ENCODE data around the gene CCDC174.
A peak's percentile ranks its signal among the peaks of the same experiment; 100 is the strongest.
"Not testable (repeated sequence)": the region's sequence is repeated elsewhere in the genome, so short reads cannot be mapped to it uniquely, and the experiment has no call there.

CCDC174 gene

DNA sequence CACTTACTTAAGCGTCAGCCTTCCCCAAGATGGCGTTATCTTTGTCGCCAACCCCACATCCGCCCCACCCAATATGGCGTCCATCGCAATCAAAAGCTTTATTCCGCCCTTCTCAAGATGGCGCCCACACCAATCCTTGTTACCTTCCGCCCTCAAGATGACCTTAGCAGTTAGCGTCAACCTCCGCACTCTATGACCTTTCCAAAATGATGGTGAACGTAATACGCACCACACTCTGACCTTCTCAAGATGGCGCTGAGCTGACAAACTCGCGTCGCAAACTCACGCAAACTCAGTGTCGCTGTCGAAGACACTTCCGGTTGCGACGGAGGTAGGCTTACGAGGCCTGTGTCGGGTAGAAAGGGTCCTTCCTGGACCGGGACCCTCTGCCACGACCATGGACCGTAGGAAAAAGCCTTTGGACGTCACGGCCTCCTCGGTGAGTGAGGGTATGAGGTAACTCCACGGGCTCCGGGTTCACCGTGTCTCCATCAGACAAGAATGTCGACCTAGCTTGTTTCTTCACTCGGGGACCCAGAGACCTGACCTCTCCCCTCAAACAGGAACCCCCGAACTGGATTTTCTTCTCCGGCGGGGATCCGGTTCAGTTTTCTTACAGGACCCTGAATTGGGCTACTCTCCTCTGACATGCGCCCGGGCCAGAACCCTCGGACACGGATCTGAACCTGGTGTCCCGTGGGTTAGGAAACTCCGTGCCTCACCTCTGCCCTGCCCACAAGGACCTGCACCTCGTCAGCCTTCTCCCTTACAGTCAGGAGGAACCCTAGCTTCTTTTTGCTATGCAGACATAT, at the start of gene CCDC174:
TSS of gene CCDC174 (plus strand) at position 323 of the 812 bp plus-strand sequence. CDS start at position 398, 75 bp downstream.
- Mint-ChIP-seq H3K4me1 (ENCODE audit: low read depth) (peaks cover 44% of the 10 kb centered on the region), H3K4me3 (peak within 1 kb of the TSS; percentile 93), H3K27ac (peak within 1 kb of the TSS; percentile 98), H3K36me3 (ENCODE audit: low read depth) (peaks cover 23% of the 10 kb centered on the region), H3K9me3 (no peaks in the 10 kb centered on the region), H3K27me3 (no peaks in the 10 kb centered on the region)

DNA sequence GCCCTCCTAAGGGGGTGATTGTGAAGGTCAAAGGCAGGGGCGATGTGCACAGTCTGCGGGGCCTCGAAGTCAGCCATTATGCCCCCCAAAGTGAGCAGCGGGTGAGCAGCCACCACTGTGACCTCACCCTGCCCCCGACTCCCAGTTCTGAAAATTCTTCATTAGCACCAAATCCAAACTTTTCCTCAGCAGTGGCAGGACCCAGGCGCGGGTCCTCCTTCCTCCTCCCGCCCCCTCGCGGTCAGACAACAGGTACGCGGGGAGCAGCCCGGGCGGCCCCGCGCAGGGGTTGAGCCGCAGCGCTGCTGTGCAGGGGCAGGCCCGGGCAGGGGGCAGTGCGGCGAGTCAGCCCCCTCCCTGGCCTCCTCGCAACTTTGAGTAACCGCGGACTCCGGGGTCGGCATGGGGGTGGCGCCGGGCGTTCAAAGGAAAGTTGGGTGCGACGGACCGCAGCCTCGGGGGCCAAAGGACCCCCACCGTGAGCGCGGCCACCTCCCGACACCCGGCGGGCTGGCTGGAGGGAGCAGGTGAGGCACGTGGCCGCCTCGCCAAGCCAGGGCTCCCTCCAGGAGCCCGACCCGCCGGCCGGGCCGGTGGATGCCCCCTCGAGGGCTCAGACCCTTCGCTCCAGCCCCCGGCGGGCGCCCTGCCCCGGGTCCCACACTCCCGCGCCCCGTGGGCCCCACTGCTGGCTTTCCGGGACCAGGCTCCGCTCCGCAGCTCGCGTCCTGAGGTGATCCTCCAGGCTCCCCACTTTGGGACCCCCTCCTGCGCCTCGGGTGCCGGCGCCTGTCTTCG, 49.4 kb upstream of the CCDC174 start:
- Mint-ChIP-seq H3K4me3 (no peak overlapping the region), H3K36me3 (ENCODE audit: low read depth) (peaks cover 5% of the 10 kb centered on the region), H3K27me3 (peaks cover 74% of the 10 kb centered on the region), H3K4me1 (ENCODE audit: low read depth) (peaks cover 10% of the 10 kb centered on the region), H3K9me3 (peaks cover 15% of the 10 kb centered on the region), H3K27ac (no peak overlapping the region)

DNA sequence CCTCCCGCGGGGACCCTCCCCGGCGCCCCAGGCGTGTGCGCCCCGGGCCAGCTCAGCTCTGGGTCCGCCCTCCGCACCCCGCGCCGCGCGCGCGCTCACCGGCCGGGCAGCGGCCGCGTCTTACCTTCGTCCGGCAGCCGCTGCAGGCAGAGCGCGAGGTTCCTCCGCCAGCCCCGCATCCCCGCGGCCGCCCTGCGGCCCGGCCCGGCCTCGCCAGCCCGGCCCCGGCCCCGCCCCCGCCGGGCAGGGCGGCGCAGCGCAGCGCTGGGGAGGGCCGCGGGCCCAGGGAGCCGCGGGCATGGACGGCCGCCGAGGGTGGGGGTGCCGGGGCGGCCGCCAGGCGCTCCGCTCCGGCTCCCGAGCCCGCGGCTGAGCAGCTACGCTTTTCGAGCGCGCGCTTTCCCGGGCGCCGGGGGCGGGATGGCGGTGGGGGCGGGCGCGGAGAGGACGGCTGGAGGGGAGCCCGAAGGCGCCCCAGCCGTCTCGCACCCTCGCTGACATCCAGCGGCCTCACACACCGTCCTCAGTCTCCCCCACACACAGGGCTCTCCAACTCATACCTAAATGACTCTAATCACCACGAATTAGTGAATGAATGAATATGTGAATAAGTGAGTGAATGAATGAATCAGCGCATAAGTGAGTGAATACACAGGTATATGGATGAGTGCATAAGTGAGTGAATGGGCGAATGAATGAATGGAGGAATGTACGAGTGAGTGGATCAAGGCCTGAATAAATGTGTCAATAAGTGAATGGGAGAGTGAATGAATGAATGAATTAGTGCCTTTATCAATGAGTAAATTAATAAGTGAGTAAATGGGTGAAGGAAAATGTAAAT, 48.5 kb upstream of the CCDC174 start:
- H3K27me3 Mint-ChIP-seq, result peaks cover 69% of the 10 kb centered on the region
- H3K9me3 Mint-ChIP-seq, result peaks cover 15% of the 10 kb centered on the region
- no peak overlapping the region for H3K4me3 Mint-ChIP-seq
- peaks cover 10% of the 10 kb centered on the region for H3K4me1 Mint-ChIP-seq (ENCODE audit: low read depth)
- peaks cover 5% of the 10 kb centered on the region for H3K36me3 Mint-ChIP-seq (ENCODE audit: low read depth)
- H3K27ac Mint-ChIP-seq, result no peak overlapping the region

DNA sequence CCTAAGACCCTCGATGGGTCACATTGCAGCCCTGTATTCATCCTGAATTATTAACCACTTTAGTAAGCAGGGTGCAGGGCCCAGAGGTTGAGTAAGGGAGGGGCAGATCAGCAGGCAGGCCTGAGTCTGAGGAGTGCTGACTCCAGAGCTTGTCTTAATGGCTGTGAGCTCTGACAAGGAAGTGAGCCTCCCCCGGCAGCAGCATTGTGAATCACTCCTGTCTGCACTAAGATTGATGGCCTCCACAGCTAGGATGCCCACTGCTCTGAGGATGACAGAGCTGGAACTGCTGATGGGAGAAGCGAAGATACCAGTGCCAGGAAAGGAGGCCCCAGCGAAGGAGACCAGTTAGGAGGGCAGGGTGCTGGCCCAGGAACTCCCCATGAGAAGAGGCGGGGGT, 46.5 kb upstream of the CCDC174 start:
- H3K27ac Mint-ChIP-seq, result no peak overlapping the region
- no peak overlapping the region for H3K4me3 Mint-ChIP-seq
- H3K27me3 Mint-ChIP-seq, result peaks cover 54% of the 10 kb centered on the region
- peaks cover 4% of the 10 kb centered on the region for H3K9me3 Mint-ChIP-seq
- peaks cover 5% of the 10 kb centered on the region for H3K4me1 Mint-ChIP-seq (ENCODE audit: low read depth)
- H3K36me3 Mint-ChIP-seq (ENCODE audit: low read depth), result peaks cover 5% of the 10 kb centered on the region

DNA sequence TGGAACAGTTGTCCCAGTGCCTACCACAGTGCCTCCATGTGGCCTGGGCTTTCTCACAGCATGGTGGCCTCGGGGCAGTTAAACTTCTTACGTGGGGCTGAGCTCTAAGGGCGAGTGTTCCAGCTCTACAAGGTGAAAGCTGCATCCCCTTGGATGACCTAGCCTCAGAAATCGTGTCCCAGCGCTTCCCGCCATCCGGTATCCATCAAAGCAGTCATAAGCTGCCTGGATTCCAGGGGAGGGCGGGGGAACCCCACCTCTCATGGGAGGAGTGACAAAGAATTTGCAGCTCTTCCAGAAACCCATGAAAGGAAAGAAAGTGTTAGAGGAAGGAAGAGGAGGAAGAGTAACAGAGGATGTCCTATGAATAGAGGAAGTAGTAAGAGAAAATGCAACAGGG, 45.8 kb upstream of the CCDC174 start:
- peaks cover 4% of the 10 kb centered on the region for H3K9me3 Mint-ChIP-seq
- H3K27me3 Mint-ChIP-seq, result peaks cover 50% of the 10 kb centered on the region
- peaks cover 5% of the 10 kb centered on the region for H3K4me1 Mint-ChIP-seq (ENCODE audit: low read depth)
- no peak overlapping the region for H3K4me3 Mint-ChIP-seq
- H3K27ac Mint-ChIP-seq, result no peak overlapping the region
- peaks cover 5% of the 10 kb centered on the region for H3K36me3 Mint-ChIP-seq (ENCODE audit: low read depth)

DNA sequence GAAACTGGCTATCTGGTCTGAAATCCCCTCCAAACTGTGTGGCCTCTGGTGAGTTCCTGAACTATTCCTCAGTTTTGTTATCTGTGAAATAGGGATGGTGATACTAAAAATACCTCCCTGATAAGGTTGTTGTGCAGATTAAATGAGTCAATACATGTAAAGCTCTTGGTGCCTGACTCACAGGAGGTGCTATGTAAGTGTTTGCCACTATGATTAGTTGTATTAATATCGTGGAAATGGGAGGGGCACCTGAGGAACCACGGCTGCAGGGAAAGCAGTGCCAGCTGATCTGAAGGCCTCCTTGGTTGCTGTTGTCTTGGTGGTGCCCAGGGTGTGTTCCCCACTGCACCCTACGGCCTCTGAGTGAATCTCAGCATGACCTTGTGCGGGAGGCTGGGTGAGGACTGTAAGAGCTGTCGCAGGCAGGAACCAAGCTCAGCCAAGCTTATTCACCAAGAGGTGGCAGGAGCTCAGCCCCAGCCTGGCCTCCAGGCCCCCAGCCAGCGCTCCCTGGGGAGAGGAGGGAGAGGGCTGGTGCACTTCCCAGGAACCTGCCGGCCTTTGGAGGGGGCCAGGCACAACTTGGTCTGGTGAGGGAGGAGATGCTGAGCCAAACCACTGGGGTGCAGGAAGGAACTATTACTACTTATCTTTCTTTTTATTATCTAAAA, 44.8 kb upstream of the CCDC174 start:
- Mint-ChIP-seq H3K27ac (no peak overlapping the region), H3K4me1 (ENCODE audit: low read depth) (peaks cover 5% of the 10 kb centered on the region), H3K27me3 (peaks cover 40% of the 10 kb centered on the region), H3K4me3 (no peak overlapping the region), H3K9me3 (peaks cover 4% of the 10 kb centered on the region), H3K36me3 (ENCODE audit: low read depth) (peaks cover 5% of the 10 kb centered on the region)

DNA sequence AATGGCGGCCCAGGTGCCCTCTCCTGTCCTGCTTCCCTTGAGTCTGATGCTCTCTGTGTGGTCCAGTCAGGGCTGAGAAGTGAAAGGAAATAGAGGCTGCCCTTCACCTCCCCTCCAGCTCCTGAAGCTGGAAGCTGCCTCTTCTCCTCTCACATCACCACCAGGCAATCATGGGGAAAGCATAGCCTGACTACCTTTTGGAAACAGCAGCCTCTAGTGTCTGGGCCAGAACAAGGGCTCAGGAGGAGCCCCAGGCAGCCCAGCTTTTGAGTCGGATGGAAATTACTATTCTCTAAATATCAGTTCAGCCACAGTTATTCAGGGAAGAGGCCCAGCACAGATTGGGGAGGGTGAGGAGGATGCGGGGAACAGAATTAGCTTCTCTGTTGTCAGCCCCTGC, 43.3 kb upstream of the CCDC174 start:
- Mint-ChIP-seq H3K4me1 (ENCODE audit: low read depth) (peaks cover 2% of the 10 kb centered on the region), H3K4me3 (no peak overlapping the region), H3K27me3 (peaks cover 42% of the 10 kb centered on the region), H3K27ac (no peak overlapping the region), H3K9me3 (peaks cover 2% of the 10 kb centered on the region), H3K36me3 (ENCODE audit: low read depth) (peaks cover 2% of the 10 kb centered on the region)

DNA sequence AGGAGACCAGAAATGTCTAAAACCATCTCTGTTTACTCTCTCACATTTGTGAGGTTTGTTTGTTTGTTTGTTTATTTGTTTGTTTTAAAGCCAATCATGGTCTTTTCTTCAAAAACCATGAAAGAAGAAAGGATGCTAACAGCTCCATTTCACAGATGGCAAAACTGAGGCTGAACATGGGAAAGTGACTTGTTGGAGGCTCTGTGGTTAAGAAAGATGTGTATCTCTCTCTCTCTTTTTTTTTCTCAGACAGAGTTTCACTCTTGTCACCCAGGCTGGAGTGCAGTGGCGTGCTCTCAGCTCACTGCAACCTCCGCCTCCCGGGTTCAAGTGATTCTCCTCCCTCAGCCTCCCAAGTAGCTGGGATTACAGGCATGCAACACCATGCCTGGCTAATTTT, 42.5 kb upstream of the CCDC174 start:
- not testable (repeated sequence) for H3K4me1 Mint-ChIP-seq (ENCODE audit: low read depth); H3K4me3 Mint-ChIP-seq; H3K36me3 Mint-ChIP-seq (ENCODE audit: low read depth); H3K27ac Mint-ChIP-seq; H3K9me3 Mint-ChIP-seq
- peaks cover 37% of the 10 kb centered on the region for H3K27me3 Mint-ChIP-seq

DNA sequence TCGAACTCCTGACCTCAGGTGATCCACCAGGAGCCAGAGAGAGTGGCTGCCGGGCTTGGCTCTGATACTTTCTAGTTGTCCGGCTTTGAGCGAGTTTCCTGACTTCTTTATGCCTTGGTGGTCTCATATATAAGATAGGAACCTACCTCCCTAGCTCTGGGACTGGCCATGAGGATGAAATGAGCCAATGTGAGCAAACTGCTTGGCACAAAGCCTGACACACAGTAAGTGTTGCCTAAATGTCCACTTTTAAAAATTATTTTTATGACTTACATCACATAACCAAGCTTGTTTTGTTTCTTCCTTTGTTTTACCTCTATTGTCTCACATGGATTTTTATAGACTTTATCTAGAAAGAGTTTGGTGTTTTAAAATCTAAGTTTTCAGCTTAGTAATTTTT, 42.1 kb upstream of the CCDC174 start:
- Mint-ChIP-seq H3K36me3 (ENCODE audit: low read depth) (no peaks in the 10 kb centered on the region), H3K27me3 (peaks cover 33% of the 10 kb centered on the region), H3K27ac (no peak overlapping the region)

DNA sequence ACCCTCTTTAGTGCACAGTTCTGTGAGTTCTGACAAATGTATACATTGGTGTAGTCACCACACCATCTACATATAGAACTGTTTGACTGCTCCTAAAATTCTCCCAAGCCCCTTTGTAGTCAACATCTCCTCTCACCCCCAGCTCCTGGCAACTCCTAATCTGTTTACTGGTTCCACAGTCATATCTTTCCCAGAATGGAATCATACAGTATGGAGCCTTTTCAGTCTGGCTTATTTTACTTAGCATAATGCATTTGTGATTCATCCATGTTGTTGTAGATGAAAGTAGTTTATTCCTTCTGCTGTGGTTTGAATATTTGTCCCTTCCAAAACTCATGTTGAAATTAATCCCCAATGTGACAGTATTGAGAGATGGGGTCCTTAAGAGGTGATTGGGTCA, 41.6 kb upstream of the CCDC174 start:
- no peaks in the 10 kb centered on the region for H3K36me3 Mint-ChIP-seq (ENCODE audit: low read depth)
- no peak overlapping the region for H3K4me3 Mint-ChIP-seq
- peaks cover 31% of the 10 kb centered on the region for H3K27me3 Mint-ChIP-seq
- H3K9me3 Mint-ChIP-seq, result no peaks in the 10 kb centered on the region
- H3K4me1 Mint-ChIP-seq (ENCODE audit: low read depth), result no peaks in the 10 kb centered on the region
- H3K27ac Mint-ChIP-seq, result no peak overlapping the region

More for the DNA sequence above, 42.1 kb upstream of the CCDC174 start:
- no peaks in the 10 kb centered on the region for H3K4me1 Mint-ChIP-seq (ENCODE audit: low read depth)
- H3K4me3 Mint-ChIP-seq, result no peak overlapping the region
- H3K9me3 Mint-ChIP-seq, result no peaks in the 10 kb centered on the region

DNA sequence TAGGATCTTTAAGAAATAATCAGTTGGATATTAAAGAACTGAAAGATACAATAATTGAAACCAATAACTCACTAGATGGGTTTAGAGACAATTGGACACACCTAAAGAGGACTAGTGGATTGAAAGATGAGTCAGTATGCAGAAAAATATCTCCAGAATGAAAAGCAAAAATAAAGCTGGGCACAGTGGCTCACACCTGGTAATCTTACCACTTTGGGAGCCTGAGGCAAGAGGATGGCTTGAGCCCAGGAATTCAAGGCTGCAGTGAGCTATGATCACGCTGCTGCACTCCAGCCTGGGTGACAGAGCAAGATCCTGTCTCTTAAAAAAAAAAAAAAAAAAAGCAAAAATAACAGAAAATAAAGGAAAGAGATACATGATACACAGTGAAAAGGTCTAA, 37.4 kb upstream of the CCDC174 start:
- Mint-ChIP-seq H3K9me3 (no peaks in the 10 kb centered on the region), H3K36me3 (ENCODE audit: low read depth) (no peaks in the 10 kb centered on the region), H3K4me1 (ENCODE audit: low read depth) (no peaks in the 10 kb centered on the region), H3K4me3 (no peak overlapping the region), H3K27ac (no peak overlapping the region), H3K27me3 (peaks cover 28% of the 10 kb centered on the region)

DNA sequence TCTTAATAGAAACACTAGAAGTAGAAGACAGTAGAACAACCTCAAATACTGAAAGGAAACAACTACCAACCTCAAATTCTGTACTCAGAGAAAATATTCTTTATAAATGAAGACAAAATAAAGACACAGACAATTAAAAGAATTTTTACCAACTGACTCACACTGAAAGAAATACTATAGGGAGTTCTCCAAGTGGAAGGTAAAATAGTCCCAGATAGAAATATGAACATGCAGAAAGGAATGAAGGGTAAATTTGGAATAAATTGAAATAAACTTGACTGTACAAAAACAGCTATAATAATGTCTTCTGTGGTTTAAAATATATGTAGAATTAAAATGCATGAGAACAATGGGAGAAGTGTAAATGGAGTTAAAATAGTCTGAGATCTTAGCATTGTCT, 36.7 kb upstream of the CCDC174 start:
- no peaks in the 10 kb centered on the region for H3K4me1 Mint-ChIP-seq (ENCODE audit: low read depth)
- H3K27ac Mint-ChIP-seq, result no peak overlapping the region
- H3K27me3 Mint-ChIP-seq, result peaks cover 28% of the 10 kb centered on the region

DNA sequence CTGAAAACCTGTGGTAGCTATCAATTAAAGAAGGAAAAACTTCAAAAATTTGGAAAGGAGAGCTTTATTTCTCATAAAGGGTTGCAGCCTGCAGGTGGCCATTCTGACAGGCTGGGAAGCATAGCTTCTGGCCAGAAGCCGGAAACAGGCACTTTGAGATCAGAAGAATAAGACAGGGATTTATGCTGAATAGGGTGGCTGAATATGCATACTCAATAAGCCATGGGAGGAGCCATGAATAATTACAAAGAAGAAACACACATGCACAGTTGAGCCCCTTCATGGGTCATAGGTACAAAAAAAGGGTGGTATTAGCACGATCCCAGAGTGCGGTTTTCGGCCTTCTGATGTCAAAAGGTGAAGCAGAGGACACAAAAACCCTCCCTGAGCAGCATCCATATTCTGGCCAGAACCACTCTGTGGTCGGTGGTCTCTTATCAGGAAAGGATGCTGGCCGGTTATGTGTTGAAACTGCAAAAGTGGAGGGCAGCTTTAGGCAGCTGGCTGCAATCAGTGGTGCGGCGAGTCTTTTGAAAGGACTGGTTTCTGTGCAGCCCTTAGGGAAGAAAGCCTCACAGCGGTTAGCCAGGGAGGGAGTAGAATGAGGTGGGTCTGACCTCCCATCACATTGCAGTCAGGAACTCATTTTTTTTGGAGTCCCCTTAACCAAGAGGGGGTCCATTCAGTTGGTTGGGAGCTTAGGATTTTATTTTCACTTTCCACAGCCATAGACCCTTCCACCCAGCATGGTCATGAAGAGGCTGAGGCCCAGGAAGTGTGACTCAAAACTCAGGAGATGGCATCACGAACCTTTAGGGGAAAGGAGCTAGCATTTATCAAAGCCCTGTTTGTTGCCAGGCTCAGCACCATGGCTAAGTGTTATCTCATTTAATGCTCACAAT, 34.7 kb upstream of the CCDC174 start:
- H3K4me1 Mint-ChIP-seq (ENCODE audit: low read depth), result no peaks in the 10 kb centered on the region
- no peaks in the 10 kb centered on the region for H3K36me3 Mint-ChIP-seq (ENCODE audit: low read depth)
- H3K9me3 Mint-ChIP-seq, result no peaks in the 10 kb centered on the region
- peaks cover 21% of the 10 kb centered on the region for H3K27me3 Mint-ChIP-seq
- no peak overlapping the region for H3K4me3 Mint-ChIP-seq
- H3K27ac Mint-ChIP-seq, result no peak overlapping the region

More for the DNA sequence above, 36.7 kb upstream of the CCDC174 start:
- Mint-ChIP-seq H3K4me3 (no peak overlapping the region), H3K36me3 (ENCODE audit: low read depth) (no peaks in the 10 kb centered on the region), H3K9me3 (no peaks in the 10 kb centered on the region)
